ENCODE data around the gene FAM118A.

Gene FAM118A

DNA sequence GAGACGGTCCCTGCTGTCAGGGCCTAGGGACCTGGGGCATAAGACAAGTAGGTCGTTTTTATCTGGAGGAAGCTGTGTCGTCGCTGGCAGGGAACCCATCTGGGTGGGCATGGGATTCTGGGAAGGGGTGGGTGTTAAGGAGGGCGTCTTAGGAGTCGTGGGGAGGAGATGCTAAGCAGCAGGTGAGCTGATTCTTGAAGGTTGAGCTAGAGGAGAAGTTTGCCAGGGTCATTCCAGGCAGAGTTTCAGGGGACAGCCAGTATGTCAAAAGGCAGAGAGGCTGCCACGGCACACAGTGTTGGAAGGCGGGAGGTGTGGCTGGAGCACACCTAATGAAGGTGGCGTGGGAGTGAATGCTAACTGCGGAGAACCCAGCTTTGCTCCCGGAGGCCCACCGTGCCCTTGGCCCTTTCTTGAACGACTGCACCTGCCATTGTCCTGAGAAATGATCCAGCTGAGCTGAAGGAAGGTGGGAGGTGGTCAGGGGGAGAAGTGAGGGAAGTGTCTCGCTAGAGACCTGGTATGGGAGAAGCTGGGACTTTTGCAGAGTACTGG lies 1.3 kb downstream of the FAM118A start:
- peak overlapping the region; percentile 97; the same call in 1 of the 2 replicates for H3K4me3 ChIP-seq (ENCODE audit: low read depth, low read length)
- no peak for DNase-seq (ENCODE audit: low read depth)
- TF ChIP-seq, protein P1, sequence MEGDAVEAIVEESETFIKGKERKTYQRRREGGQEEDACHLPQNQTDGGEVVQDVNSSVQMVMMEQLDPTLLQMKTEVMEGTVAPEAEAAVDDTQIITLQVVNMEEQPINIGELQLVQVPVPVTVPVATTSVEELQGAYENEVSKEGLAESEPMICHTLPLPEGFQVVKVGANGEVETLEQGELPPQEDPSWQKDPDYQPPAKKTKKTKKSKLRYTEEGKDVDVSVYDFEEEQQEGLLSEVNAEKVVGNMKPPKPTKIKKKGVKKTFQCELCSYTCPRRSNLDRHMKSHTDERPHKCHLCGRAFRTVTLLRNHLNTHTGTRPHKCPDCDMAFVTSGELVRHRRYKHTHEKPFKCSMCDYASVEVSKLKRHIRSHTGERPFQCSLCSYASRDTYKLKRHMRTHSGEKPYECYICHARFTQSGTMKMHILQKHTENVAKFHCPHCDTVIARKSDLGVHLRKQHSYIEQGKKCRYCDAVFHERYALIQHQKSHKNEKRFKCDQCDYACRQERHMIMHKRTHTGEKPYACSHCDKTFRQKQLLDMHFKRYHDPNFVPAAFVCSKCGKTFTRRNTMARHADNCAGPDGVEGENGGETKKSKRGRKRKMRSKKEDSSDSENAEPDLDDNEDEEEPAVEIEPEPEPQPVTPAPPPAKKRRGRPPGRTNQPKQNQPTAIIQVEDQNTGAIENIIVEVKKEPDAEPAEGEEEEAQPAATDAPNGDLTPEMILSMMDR (IDR thresholded peaks at IDR 0.05; ENCODE audit: insufficient read depth, low read depth, low read length, missing control alignments) = no peak

DNA sequence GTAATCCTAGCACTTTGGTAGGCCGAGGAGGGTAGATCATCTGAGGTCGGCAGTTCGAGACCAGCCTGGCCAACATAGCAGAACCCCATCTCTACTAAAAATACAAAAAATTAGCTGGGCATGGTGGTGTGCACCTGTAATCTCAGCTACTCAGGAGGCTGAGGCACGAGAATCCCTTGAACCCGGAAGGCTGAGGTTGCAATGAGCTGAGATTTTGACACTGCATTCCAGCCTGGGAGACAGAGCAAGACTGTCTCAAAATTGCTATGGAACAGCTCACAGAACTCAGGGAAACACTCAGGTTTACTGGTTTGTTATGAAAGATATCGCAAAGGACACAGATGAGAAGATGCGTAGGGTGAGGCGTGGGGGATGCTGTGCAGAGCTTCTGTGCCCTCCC lies 2.7 kb downstream of the FAM118A start:
- DNase-seq (ENCODE audit: low read depth) = no peak
- TF ChIP-seq, protein P1 (IDR thresholded peaks at IDR 0.05; ENCODE audit: insufficient read depth, low read depth, low read length, missing control alignments) = no peak
- no peak overlapping the region for H3K4me3 ChIP-seq (ENCODE audit: low read depth, low read length)

DNA sequence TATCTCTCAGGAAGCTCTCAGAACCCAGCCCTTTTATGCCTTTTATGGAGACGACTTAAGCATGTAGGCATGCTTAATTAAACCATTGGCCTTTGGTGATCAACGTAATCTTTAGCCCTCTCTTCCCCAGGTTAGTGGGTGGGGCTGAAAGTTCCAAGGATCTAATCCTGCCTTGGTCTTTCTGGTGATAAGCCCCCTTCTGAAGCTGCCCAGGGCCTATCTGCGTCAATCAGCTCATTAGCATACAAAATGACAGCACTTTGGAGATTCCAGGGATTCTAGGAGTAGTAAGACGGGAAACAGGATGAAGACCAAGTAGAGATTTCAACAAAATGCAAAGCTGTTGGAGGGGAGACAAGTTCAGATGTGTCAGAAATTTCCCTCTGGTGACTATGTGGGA lies 3.1 kb downstream of the FAM118A start:
- no peak for DNase-seq (ENCODE audit: low read depth)
- no peak overlapping the region for H3K4me3 ChIP-seq (ENCODE audit: low read depth, low read length)
- TF ChIP-seq, protein P1 (IDR thresholded peaks at IDR 0.05; ENCODE audit: insufficient read depth, low read depth, low read length, missing control alignments) = no peak

DNA sequence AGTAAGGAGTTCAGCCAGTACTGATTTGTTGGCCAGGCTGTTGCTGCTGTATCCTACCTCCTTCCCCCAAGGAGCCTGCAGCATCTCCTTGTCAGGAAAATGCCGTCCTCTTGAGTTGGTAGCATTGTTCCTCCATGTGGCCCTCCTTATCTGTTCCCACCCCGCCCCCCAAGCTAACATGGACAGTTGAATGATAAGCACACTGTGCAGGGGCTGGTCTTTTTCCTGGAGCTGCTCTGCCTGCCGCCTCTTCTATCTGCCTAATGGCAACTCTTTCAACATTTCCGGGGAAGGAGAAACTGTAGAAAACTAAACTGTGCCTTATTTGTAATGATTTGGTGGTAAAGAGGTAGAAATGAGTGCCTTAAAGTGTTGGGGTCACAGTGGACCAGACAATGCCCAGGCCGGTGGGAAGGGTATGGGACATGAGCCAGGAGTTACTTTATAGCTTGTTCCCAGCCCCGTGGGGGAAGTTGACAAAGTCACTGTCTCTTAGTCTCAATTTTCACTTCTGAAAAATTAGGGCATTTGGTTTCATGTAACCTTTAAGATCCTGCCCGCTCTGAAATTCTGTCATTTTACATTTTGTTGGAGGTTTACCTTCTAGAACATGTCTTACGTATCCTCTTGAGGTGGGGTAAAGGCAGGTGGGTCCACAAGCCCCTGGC lies 4.5 kb downstream of the FAM118A start:
- no peak overlapping the region for H3K4me3 ChIP-seq (ENCODE audit: low read depth, low read length)
- DNase-seq (ENCODE audit: low read depth) = no peak
- TF ChIP-seq, protein P1 (IDR thresholded peaks at IDR 0.05; ENCODE audit: insufficient read depth, low read depth, low read length, missing control alignments) = no peak

DNA sequence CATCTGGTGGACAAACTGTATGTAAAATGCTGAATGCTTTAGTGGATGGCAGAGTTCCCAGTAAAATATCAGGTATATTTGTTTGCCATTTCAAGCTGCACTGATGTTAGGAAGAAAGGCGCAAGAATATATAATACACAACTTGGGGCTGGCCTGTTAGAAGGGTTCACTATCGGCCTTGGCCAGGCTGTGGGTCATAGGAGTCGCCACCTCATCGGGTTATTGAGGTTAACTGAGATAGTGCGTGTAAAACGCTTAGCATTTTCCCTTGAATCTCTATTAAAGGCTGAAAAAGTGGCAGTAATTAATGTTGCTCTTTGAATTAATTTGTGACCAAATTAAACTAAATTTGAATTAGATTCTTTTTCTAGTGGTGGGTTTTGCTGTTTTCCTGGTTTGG lies 5.1 kb downstream of the FAM118A start:
- no peak for DNase-seq (ENCODE audit: low read depth)
- TF ChIP-seq, protein P1 (IDR thresholded peaks at IDR 0.05; ENCODE audit: insufficient read depth, low read depth, low read length, missing control alignments) = no peak
- no peak overlapping the region for H3K4me3 ChIP-seq (ENCODE audit: low read depth, low read length)

DNA sequence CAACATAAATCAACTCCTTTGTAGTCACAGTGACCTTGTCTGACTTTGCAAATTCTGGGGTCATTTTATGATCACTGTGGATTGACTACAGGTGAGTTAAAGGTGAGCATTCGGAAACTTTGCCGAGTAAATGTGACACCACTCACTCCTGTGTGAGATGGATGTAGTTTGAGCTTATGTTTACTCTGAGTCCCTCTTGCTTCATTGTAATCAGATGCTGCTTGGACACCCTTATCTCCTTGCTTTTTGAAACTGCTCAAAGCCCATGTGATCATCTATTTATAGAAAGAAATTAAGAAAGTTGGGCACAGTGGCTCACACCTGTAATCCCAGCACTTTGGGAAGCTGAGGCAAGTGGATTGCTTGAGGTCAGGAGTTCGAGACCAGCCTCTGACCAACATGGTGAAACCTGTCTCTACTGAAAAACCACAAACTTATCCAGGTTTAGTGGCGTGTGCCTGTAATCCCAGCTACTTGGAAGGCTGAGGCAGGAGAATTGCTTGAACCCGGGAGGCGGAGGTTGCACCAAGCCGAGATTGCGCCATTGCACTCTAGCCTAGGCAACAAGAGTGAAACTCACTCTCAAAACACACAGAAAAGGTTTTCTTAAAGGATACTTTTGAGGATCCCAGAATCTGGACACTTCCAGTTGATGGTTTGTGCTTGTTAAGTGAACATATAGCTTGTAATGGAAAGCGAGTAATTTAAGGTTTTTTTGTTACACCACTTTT lies 7.2 kb downstream of the FAM118A start:
- no peak overlapping the region for H3K4me3 ChIP-seq (ENCODE audit: low read depth, low read length)
- TF ChIP-seq, protein P1 (IDR thresholded peaks at IDR 0.05; ENCODE audit: insufficient read depth, low read depth, low read length, missing control alignments) = no peak
- DNase-seq (ENCODE audit: low read depth) = no peak
